Measurements from ENCODE around the gene TATDN3. TPM values are rescaled to one million over a fixed set of nuclear protein-coding genes. Genes with fewer than 3 reads are reported as not detected.

Gene TATDN3
- total RNA-seq, 1 donor = 14.1 TPM

DNA sequence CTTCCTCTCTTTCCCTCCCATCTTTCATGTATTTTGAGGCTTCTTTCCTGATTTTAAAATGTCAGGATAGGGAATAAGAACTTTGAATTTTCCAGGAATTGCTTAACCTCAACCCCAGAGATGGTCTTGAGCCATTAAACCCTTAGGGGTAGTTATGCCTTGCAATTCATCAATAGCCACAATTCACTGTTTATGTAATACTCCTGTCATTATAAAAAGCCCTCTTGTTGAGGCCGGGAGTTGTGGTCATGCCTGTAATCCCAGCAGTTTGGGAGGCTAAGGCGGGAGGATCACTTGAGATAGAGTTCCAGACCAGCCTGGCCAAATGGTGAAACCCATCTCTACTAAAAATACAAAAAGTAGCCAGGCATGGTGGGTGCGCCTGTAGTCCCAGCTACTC, 31.3 kb downstream of the TATDN3 start:
- TF ChIP-seq, protein P1, sequence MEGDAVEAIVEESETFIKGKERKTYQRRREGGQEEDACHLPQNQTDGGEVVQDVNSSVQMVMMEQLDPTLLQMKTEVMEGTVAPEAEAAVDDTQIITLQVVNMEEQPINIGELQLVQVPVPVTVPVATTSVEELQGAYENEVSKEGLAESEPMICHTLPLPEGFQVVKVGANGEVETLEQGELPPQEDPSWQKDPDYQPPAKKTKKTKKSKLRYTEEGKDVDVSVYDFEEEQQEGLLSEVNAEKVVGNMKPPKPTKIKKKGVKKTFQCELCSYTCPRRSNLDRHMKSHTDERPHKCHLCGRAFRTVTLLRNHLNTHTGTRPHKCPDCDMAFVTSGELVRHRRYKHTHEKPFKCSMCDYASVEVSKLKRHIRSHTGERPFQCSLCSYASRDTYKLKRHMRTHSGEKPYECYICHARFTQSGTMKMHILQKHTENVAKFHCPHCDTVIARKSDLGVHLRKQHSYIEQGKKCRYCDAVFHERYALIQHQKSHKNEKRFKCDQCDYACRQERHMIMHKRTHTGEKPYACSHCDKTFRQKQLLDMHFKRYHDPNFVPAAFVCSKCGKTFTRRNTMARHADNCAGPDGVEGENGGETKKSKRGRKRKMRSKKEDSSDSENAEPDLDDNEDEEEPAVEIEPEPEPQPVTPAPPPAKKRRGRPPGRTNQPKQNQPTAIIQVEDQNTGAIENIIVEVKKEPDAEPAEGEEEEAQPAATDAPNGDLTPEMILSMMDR (IDR thresholded peaks at IDR 0.05; ENCODE audit: extremely low read depth, low read depth, low read length) = no peak
- no peaks in the 10 kb centered on the region for H3K4me1 ChIP-seq (ENCODE audit: insufficient read depth, low read length)
- no peak overlapping the region for H2AFZ ChIP-seq (ENCODE audit: low read length)
- DNase-seq (ENCODE audit: insufficient read length, low spot score, missing footprints) = no peak
- peaks cover 6% of the 10 kb centered on the region for H3K9me3 ChIP-seq (ENCODE audit: low read depth, low read length)
- H3K36me3 ChIP-seq (ENCODE audit: insufficient read depth, low read length) = no peaks in the 10 kb centered on the region
- no peak overlapping the region for H3K27ac ChIP-seq (ENCODE audit: low read depth, low read length)
- no peaks in the 10 kb centered on the region for H4K20me1 ChIP-seq (ENCODE audit: insufficient read depth, low read length)
- H3K79me2 ChIP-seq (ENCODE audit: insufficient read depth, low read length) = no peaks in the 10 kb centered on the region
- no peak overlapping the region for H3K4me2 ChIP-seq (ENCODE audit: insufficient read depth, low read length)
- no peak overlapping the region for H3K4me3 ChIP-seq (ENCODE audit: insufficient read depth, low read length)
- no peaks in the 10 kb centered on the region for H3K27me3 ChIP-seq (ENCODE audit: insufficient read depth, low read length)

DNA sequence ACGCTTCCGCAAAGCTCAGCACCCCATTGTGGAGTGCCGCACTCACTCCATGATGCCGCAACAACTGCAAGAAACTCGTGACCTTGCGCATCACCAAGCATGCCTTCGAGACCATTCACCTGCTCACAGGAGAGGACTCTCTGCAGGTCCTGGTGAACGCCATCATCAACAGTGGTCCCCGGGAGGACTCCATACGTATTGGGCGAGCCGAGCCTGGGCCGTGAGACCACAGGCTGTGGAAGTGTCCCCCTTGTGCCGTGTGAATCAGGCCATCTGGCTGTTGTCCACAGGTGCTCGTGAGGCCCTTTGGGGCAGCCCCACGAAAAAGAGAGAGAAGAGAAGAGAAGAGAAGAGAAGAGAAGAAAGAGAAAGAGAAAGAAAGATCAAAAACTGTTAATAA, 32.5 kb downstream of the TATDN3 start:
- Histone ChIP-seq H4K20me1 (ENCODE audit: insufficient read depth, low read length) (no peaks in the 10 kb centered on the region), H2AFZ (ENCODE audit: low read length) (no peak overlapping the region), H3K9me3 (ENCODE audit: low read depth, low read length) (peaks cover 6% of the 10 kb centered on the region), H3K27ac (ENCODE audit: low read depth, low read length) (no peak overlapping the region), H3K4me1 (ENCODE audit: insufficient read depth, low read length) (no peaks in the 10 kb centered on the region), H3K27me3 (ENCODE audit: insufficient read depth, low read length) (no peaks in the 10 kb centered on the region), H3K79me2 (ENCODE audit: insufficient read depth, low read length) (no peaks in the 10 kb centered on the region), H3K36me3 (ENCODE audit: insufficient read depth, low read length) (no peaks in the 10 kb centered on the region), H3K4me2 (ENCODE audit: insufficient read depth, low read length) (no peak overlapping the region), H3K4me3 (ENCODE audit: insufficient read depth, low read length) (no peak overlapping the region)
- no peak for DNase-seq (ENCODE audit: insufficient read length, low spot score, missing footprints)
- TF ChIP-seq, protein P1 (IDR thresholded peaks at IDR 0.05; ENCODE audit: extremely low read depth, low read depth, low read length) = no peak

DNA sequence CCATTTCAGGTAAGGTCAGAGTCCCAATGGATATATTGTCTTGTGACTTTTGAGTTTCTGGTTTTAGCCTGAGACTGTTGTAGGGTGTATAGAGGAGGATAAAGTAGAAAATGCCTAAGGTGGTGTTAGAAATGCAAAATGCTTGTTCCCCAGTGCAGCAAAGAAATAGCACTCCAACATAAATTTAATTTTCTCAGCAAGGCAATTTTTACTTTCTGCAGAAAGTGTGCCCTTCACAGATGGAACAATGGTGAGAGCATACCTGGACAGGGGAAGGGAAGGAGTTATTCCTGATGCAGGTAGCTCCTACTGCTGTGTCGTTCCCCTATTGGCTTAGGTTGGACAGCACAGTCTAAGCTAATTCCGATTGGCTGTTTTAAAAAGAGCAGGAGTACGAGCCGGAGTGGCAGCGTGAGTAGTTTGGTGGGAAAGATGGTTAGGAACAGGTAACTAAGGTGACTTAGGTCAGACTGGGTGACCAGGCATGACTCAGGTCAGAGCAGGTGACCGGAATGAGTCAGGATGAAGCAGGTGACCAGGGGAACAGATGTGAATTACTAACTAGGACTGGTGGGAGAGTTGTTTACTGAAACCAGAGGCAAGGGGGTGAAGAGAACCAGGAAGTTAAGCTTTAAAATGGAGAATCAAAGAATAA, 34.2 kb downstream of the TATDN3 start:
- no peak overlapping the region for H3K4me2 ChIP-seq (ENCODE audit: insufficient read depth, low read length)
- TF ChIP-seq, protein P1 (IDR thresholded peaks at IDR 0.05; ENCODE audit: extremely low read depth, low read depth, low read length) = no peak
- no peaks in the 10 kb centered on the region for H3K27me3 ChIP-seq (ENCODE audit: insufficient read depth, low read length)
- no peak overlapping the region for H3K27ac ChIP-seq (ENCODE audit: low read depth, low read length)
- H2AFZ ChIP-seq (ENCODE audit: low read length) = no peak overlapping the region
- H3K79me2 ChIP-seq (ENCODE audit: insufficient read depth, low read length) = no peaks in the 10 kb centered on the region
- H3K9me3 ChIP-seq (ENCODE audit: low read depth, low read length) = peaks cover 6% of the 10 kb centered on the region
- no peaks in the 10 kb centered on the region for H3K4me1 ChIP-seq (ENCODE audit: insufficient read depth, low read length)
- DNase-seq (ENCODE audit: insufficient read length, low spot score, missing footprints) = no peak
- no peaks in the 10 kb centered on the region for H3K36me3 ChIP-seq (ENCODE audit: insufficient read depth, low read length)
- H3K4me3 ChIP-seq (ENCODE audit: insufficient read depth, low read length) = no peak overlapping the region
- no peaks in the 10 kb centered on the region for H4K20me1 ChIP-seq (ENCODE audit: insufficient read depth, low read length)

DNA sequence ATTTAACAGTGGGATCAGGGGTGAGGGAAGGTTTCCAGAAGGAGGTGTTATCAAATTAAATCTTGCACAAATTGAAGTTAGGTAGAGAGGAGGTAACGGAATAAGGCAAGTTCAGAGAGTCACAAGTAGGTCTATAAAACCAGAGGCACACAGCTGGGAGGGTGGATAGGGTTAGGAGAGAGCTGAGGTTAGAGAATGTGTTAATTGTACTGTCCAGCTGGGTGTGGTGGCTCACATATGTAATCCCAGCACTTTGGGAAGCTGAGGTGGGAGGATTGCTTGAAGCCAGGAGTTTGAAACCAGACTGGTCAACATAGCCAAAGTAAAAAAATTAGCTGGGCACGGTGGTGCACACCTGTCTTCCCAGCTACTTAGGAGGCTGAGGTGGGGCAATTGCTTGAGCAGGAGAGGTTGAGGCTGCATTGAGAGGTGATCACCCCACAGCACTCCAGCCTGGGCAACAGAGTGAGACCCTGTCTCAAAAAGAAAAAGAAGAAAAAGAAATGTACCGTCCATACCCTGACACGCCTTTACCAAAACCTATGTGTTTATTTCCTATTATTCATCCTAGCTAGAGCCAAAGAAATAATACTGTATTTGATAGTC, 35.6 kb downstream of the TATDN3 start:
- H3K9me3 ChIP-seq (ENCODE audit: low read depth, low read length) = peaks cover 6% of the 10 kb centered on the region
- H3K36me3 ChIP-seq (ENCODE audit: insufficient read depth, low read length) = no peaks in the 10 kb centered on the region
- no peak overlapping the region for H3K4me2 ChIP-seq (ENCODE audit: insufficient read depth, low read length)
- no peaks in the 10 kb centered on the region for H3K27me3 ChIP-seq (ENCODE audit: insufficient read depth, low read length)
- H2AFZ ChIP-seq (ENCODE audit: low read length) = no peak overlapping the region
- no peaks in the 10 kb centered on the region for H3K4me1 ChIP-seq (ENCODE audit: insufficient read depth, low read length)
- no peaks in the 10 kb centered on the region for H3K79me2 ChIP-seq (ENCODE audit: insufficient read depth, low read length)
- no peak overlapping the region for H3K27ac ChIP-seq (ENCODE audit: low read depth, low read length)
- DNase-seq (ENCODE audit: insufficient read length, low spot score, missing footprints) = no peak
- TF ChIP-seq, protein P1 (IDR thresholded peaks at IDR 0.05; ENCODE audit: extremely low read depth, low read depth, low read length) = no peak
- H4K20me1 ChIP-seq (ENCODE audit: insufficient read depth, low read length) = no peaks in the 10 kb centered on the region
- no peak overlapping the region for H3K4me3 ChIP-seq (ENCODE audit: insufficient read depth, low read length)

Measured in osteoblast (primary cell).